Measurements from ENCODE around the gene HOXA11.

- TF ChIP-seq CTCF (IDR thresholded peaks at IDR 0.05; ENCODE audit: low read length), result no peak
- TF ChIP-seq EZH2 (IDR thresholded peaks at IDR 0.05; ENCODE audit: borderline replicate concordance, low read length), result no peak
These were observed 46.6 kb downstream of the HOXA11 start for GRCh38 chr7:27138472-27138871.

Data from OCI-LY1 (cell line).